ENCODE data around the gene TFF3.

GRCh38 chr21:42298237-42298636 is 17.0 kb downstream of the TFF3 start:
- TF ChIP-seq MAX (IDR thresholded peaks at IDR 0.05; ENCODE audit: low read depth, low read length), result no peak
- TF ChIP-seq CTCF (IDR thresholded peaks at IDR 0.05; ENCODE audit: low read depth, low read length), result no peak
- TF ChIP-seq POLR2A (IDR thresholded peaks at IDR 0.05; ENCODE audit: extremely low read depth, insufficient read length), result no peak
